Endothelial cell of umbilical vein (primary cell): ENCODE measurements around the gene SLC22A4. TPM values are rescaled to one million over a fixed set of nuclear protein-coding genes. Genes with fewer than 3 reads are reported as not detected.

Source experiments
- BruUV-seq: library from RNA; stranded (reverse); fragments of 400-500 nt; replicated peaks from 2 replicates; lab custom pipeline; 2021; lab: Mats Ljungman, UMichigan
- CTCF ChIA-PET: fragments of 300-600, 350-600 bp; sonication (Branson Sonifier 250); formaldehyde crosslinking; loops from one replicate; lab custom pipeline; 2021; ENCODE audit warnings: antibody characterized with exemption, inconsistent platforms; lab: Charles Lee
- POLR2A ChIA-PET: fragments of 300-600, 350-600 bp; sonication (Branson Sonifier 250); formaldehyde crosslinking; loops from one replicate; lab custom pipeline; 2021; ENCODE audit warnings: antibody characterized with exemption, inconsistent platforms; lab: Charles Lee
- DNase-seq: peaks from one replicate; pipeline ENCODE4 v3.0.0-alpha.2; 2011; ENCODE audit warnings: low read depth, low spot score
- FAIRE-seq: peaks from 2 replicates; lab custom pipeline; 2011; peaks lifted over from hg19 to GRCh38; lab: Jason Lieb, UNC
- H2AFZ ChIP-seq: 2 replicates; pipeline ENCODE4 v1.6.0; 2012; ENCODE audit warnings: low read depth, low read length, control low read depth, inconsistent platforms
- H3K27ac ChIP-seq: 2 replicates; pipeline ENCODE4 v1.5.1; 2011; ENCODE audit warnings: low read depth, mild to moderate bottlenecking, control low read depth, low read length, moderate library complexity; ENCODE audit not compliant: insufficient read depth
- H3K27me3 ChIP-seq, 2 experiments: 2 replicates each; pipeline versions ENCODE4 v1.6.0 to v1.6.1; 2011; ENCODE audit warnings: low read length in 2 of 2, mixed read lengths in 1 of 2; ENCODE audit not compliant: control insufficient read depth in 2 of 2, insufficient read depth in 2 of 2
- H3K36me3 ChIP-seq, 2 experiments: 2 replicates in 1 of 2; 3 replicates in 1 of 2; pipeline ENCODE4 v1.5.1; 2011; ENCODE audit warnings: low read length in 2 of 2, mild to moderate bottlenecking in 1 of 2, moderate library complexity in 1 of 2; ENCODE audit not compliant: control insufficient read depth in 2 of 2, insufficient read depth in 2 of 2; ENCODE audit errors: extremely low read depth in 1 of 2
- H3K4me1 ChIP-seq: 3 replicates; pipeline ENCODE4 v1.5.1; 2011; ENCODE audit warnings: mild to moderate bottlenecking, low read length; ENCODE audit not compliant: control insufficient read depth, insufficient read depth; ENCODE audit errors: extremely low read depth
- H3K4me2 ChIP-seq: 2 replicates; pipeline ENCODE4 v1.6.1; 2011; ENCODE audit warnings: low read length, control low read depth, mixed read lengths; ENCODE audit not compliant: insufficient read depth
- H3K4me3 ChIP-seq, 3 experiments: fragments of 200-600 bp in 1 of 3; sonication (generic), shearing (Covaris generic) in 1 of 3; replicated peaks in 1 of 3; 2 replicates each; pipeline ENCODE4 v1.5.1; 2011 to 2016; ENCODE audit warnings: control low read depth in 3 of 3, low read length in 3 of 3, mild to moderate bottlenecking in 2 of 3, inconsistent platforms in 1 of 3, low read depth in 1 of 3, moderate library complexity in 1 of 3; ENCODE audit not compliant: insufficient read depth in 1 of 3
- H3K79me2 ChIP-seq: 2 replicates; pipeline ENCODE4 v1.6.0; 2012; ENCODE audit warnings: low read length, inconsistent platforms; ENCODE audit not compliant: control insufficient read depth, insufficient read depth
- H3K9ac ChIP-seq: replicated peaks from 2 replicates; pipeline ENCODE3; 2011; ENCODE audit warnings: low read length, control low read depth; ENCODE audit not compliant: insufficient read depth; ENCODE audit errors: extremely low read depth
- H3K9me1 ChIP-seq: replicated peaks from 3 replicates; pipeline ENCODE4 v1.6.0; 2011; ENCODE audit warnings: mild to moderate bottlenecking, low read length; ENCODE audit not compliant: control insufficient read depth, insufficient read depth; ENCODE audit errors: extremely low read depth
- H3K9me3 ChIP-seq: replicated peaks from 2 replicates; pipeline ENCODE4 v1.5.1; 2012; ENCODE audit warnings: low read length, inconsistent platforms; ENCODE audit not compliant: control insufficient read depth, insufficient read depth
- H4K20me1 ChIP-seq: replicated peaks from 2 replicates; pipeline ENCODE3; 2011; ENCODE audit warnings: mild to moderate bottlenecking, low read length; ENCODE audit not compliant: control insufficient read depth, insufficient read depth; ENCODE audit errors: extremely low read depth
- EZH2 ChIP-seq: IDR thresholded peaks from 2 replicates; pipeline ENCODE4 v1.6.1; 2012; ENCODE audit warnings: borderline replicate concordance, low read depth, mild to moderate bottlenecking, moderate library complexity, low read length, inconsistent platforms; ENCODE audit not compliant: severe bottlenecking
- FOS ChIP-seq: IDR thresholded peaks from 2 replicates; pipeline ENCODE4 v1.6.1; 2011; ENCODE audit warnings: mild to moderate bottlenecking, low read length, moderate library complexity, borderline replicate concordance; ENCODE audit not compliant: insufficient read depth
- GATA2 ChIP-seq: IDR thresholded peaks from 2 replicates; pipeline ENCODE4 v1.7.0; 2011; ENCODE audit warnings: low read depth, mild to moderate bottlenecking, moderate library complexity, mixed read lengths, low read length; ENCODE audit not compliant: insufficient read length, insufficient read depth
- JUN ChIP-seq: IDR thresholded peaks from 2 replicates; pipeline ENCODE4 v1.6.1; 2011; ENCODE audit warnings: borderline replicate concordance, low read depth; ENCODE audit not compliant: insufficient read length, insufficient read depth
- MYC ChIP-seq: IDR thresholded peaks from one replicate; pipeline ENCODE4 v1.6.1; 2011; ENCODE audit warnings: mild to moderate bottlenecking, low read depth, low read length
- POLR2A ChIP-seq: IDR thresholded peaks from 2 replicates; pipeline ENCODE4 v1.6.1; 2012; ENCODE audit warnings: low read depth, mild to moderate bottlenecking, control low read depth, low read length
- POLR2AphosphoS5 ChIP-seq: IDR thresholded peaks from 2 replicates; pipeline ENCODE4 v1.6.1; 2012; ENCODE audit warnings: low read depth, mild to moderate bottlenecking, control low read depth, low read length, moderate library complexity; ENCODE audit not compliant: insufficient read depth
- dilution Hi-C: fragments of 300-500 bp; cut with MboI; formaldehyde crosslinking; loops from one replicate; pipeline ENCODE4 v1.15.0; 2019; ENCODE audit warnings: low sequenced_read_pairs; ENCODE audit not compliant: extremely low pct_ligation_motif_present
- intact Hi-C: fragments of 100-400 bp; cut with micrococcal nuclease; formaldehyde crosslinking; loops from one replicate; pipeline ENCODE4 v1.10.0; 2022
- polyA plus RNA-seq, 4 experiments: library from polyadenylated mRNA; depleted of rRNA in 3 of 4; stranded (reverse) in 3 of 4; unstranded in 1 of 4; fragments of >200 nt; gene quantifications; 2 replicates each; pipeline versions ENCODE4 v1.2.1 to v1.2.3, GENCODE V29; 2011 to 2012; ENCODE audit warnings: missing spikeins in 1 of 4
- total RNA-seq: library from RNA; stranded (reverse); gene quantifications from 2 replicates; pipeline ENCODE4 v1.2.3, GENCODE V29; 2021
- TF ChIP-seq, protein P1 (sequence below), 2 donors: IDR thresholded peaks; 1 replicate in 1 of 2; 2 replicates in 1 of 2; pipeline ENCODE4 v1.5.1; 2011; ENCODE audit warnings: low read length in 2 of 2, mild to moderate bottlenecking in 2 of 2, moderate library complexity in 2 of 2, control low read depth in 1 of 2, inconsistent platforms in 1 of 2, low read depth in 1 of 2; ENCODE audit not compliant: insufficient read depth in 1 of 2; ENCODE audit errors: extremely low read depth in 1 of 2
- TF ChIP-seq, protein P2 (sequence below): IDR thresholded peaks from 2 replicates; pipeline ENCODE4 v1.6.1; 2011; ENCODE audit not compliant: insufficient read depth, insufficient read length

Gene SLC22A4
- total and polyA plus RNA-seq, 2 donors (not counting 3 experiments of a cell fraction or from before 2014, with no cell fraction given) = 4.9 to 6.9 TPM

DNA sequence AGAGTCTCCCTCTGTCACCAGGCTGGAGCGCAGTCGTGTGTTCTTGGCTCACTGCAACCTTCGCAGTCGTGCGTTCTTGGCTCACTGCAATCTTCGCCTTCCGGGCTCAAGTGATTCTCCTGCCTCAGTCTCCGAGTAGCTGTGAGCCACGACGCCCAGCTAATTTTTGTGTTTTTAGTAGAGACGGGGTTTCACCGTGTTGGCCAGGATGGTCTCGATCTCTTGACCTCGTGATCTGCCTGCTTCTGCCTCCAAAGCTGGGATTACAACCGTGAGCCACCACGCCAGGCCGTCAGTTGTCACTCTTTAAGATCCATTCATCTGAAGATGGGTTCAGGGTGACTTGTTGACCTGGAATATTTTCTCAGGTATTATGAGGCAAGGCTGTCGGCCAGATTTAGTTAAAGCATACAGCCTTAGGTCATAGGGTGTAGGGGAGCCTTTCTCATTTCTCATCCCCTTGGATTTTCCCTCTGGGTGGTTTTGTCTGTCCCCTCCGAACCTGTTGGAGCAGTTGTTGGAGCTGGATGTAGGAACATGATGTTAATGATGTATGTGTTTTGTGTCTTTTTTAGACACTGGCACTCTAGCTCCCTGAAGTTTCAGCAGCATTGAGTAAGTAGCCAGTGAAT lies 76.9 kb downstream of the SLC22A4 start:
- Histone ChIP-seq H3K27me3 (no peaks in the 10 kb centered on the region), H3K9me3 (no peaks in the 10 kb centered on the region), H3K4me3 (no peak overlapping the region), H3K9me1 (no peaks in the 10 kb centered on the region), H3K36me3 (no peaks in the 10 kb centered on the region), H3K27ac (no peak overlapping the region), H3K4me2 (no peak overlapping the region), H3K4me1 (peaks cover 5% of the 10 kb centered on the region), H3K79me2 (no peaks in the 10 kb centered on the region), H3K9ac (no peak overlapping the region), H4K20me1 (no peaks in the 10 kb centered on the region), H2AFZ (no peak overlapping the region)
- CTCF ChIA-PET = interaction anchor here (1.2 to 2.2 kb wide), 3 partner anchors 10 to 133 kb away, joined by 3 to 8 read pairs (median 4); no protein-coding TSS in a partner anchor
- dilution Hi-C loops (no loop called here), intact Hi-C loops (no loop called here)
- no TSS peak for BruUV-seq
- no peak for FAIRE-seq
- POLR2A ChIA-PET = no interaction called here
- DNase-seq = no peak
- TF ChIP-seq, protein P1, sequence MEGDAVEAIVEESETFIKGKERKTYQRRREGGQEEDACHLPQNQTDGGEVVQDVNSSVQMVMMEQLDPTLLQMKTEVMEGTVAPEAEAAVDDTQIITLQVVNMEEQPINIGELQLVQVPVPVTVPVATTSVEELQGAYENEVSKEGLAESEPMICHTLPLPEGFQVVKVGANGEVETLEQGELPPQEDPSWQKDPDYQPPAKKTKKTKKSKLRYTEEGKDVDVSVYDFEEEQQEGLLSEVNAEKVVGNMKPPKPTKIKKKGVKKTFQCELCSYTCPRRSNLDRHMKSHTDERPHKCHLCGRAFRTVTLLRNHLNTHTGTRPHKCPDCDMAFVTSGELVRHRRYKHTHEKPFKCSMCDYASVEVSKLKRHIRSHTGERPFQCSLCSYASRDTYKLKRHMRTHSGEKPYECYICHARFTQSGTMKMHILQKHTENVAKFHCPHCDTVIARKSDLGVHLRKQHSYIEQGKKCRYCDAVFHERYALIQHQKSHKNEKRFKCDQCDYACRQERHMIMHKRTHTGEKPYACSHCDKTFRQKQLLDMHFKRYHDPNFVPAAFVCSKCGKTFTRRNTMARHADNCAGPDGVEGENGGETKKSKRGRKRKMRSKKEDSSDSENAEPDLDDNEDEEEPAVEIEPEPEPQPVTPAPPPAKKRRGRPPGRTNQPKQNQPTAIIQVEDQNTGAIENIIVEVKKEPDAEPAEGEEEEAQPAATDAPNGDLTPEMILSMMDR (IDR thresholded peaks at IDR 0.05; ENCODE audit: extremely low read depth in 1 of 2, insufficient read depth in 1 of 2, low read depth in 1 of 2, low read length in 2 of 2) = no peak
- TF ChIP-seq POLR2AphosphoS5 (no peak), JUN (no peak), POLR2A (no peak), EZH2 (no peak), MYC (no peak), FOS (no peak), GATA2 (no peak)
- TF ChIP-seq, protein P2, sequence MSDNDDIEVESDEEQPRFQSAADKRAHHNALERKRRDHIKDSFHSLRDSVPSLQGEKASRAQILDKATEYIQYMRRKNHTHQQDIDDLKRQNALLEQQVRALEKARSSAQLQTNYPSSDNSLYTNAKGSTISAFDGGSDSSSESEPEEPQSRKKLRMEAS = no peak
